Spleen (tissue), 11 donors: ENCODE measurements around the gene NRARP. TPM values are rescaled to one million over a fixed set of nuclear protein-coding genes. Genes with fewer than 3 reads are reported as not detected.

Experiments used
- DNase-seq: peaks from one replicate; pipeline ENCODE4 v3.0.0-alpha.2; 2020
- H3K27ac ChIP-seq, 8 donors: fragments of 200-600 bp; sonication (generic) in 7 of 8; 1 replicate in 4 of 8; 2 replicates in 4 of 8; pipeline versions ENCODE4 v1.5.0 to v1.8.0; 2016 to 2021; ENCODE audit warnings: inconsistent platforms in 4 of 8, mild to moderate bottlenecking in 4 of 8, moderate library complexity in 1 of 8
- H3K27me3 ChIP-seq, 7 donors: fragments of 200-600 bp; sonication (generic) in 6 of 7; replicated peaks in 1 of 7; 1 replicate in 4 of 7; 2 replicates in 3 of 7; pipeline versions ENCODE4 v1.5.0 to v1.8.0; 2016 to 2021; ENCODE audit warnings: inconsistent platforms in 3 of 7, mild to moderate bottlenecking in 1 of 7
- H3K36me3 ChIP-seq, 6 donors: fragments of 200-600 bp; sonication (generic) in 5 of 6; 1 replicate in 4 of 6; 2 replicates in 2 of 6; pipeline versions ENCODE4 v1.5.0 to v1.8.0; 2016 to 2021; ENCODE audit warnings: inconsistent platforms in 2 of 6
- H3K4me1 ChIP-seq, 6 donors: fragments of 200-600 bp; sonication (generic) in 5 of 6; 1 replicate in 3 of 6; 2 replicates in 3 of 6; pipeline versions ENCODE4 v1.5.0 to v1.8.0; 2016 to 2021; ENCODE audit warnings: inconsistent platforms in 3 of 6
- H3K4me3 ChIP-seq, 8 donors: fragments of 200-600 bp; sonication (generic) in 7 of 8; 1 replicate in 4 of 8; 2 replicates in 4 of 8; pipeline versions ENCODE4 v1.5.0 to v1.8.0; 2016 to 2021; ENCODE audit warnings: inconsistent platforms in 4 of 8, mild to moderate bottlenecking in 4 of 8, moderate library complexity in 2 of 8
- H3K9me3 ChIP-seq, 8 donors: fragments of 200-600 bp; sonication (generic) in 7 of 8; 1 replicate in 4 of 8; 2 replicates in 4 of 8; pipeline versions ENCODE4 v1.5.0 to v1.8.0; 2016 to 2021; ENCODE audit warnings: inconsistent platforms in 4 of 8
- CTCF ChIP-seq, 11 experiments: fragments of 200-600 bp in 7 of 11; fragments of 450-650 bp in 4 of 11; sonication (generic) in 4 of 11; IDR thresholded peaks in 8 of 11; conservative IDR thresholded peaks in 3 of 11; 1 replicate in 7 of 11; 2 replicates in 4 of 11; pipeline versions ENCODE4 v1.4.0 to v1.8.0; 2016 to 2021; ENCODE audit warnings: antibody characterized with exemption in 11 of 11, inconsistent platforms in 4 of 11, mild to moderate bottlenecking in 1 of 11
- POLR2A ChIP-seq, 3 donors: fragments of 450-650 bp; IDR thresholded peaks; one replicate each; pipeline ENCODE4 v1.5.1; 2017; ENCODE audit warnings: antibody characterized with exemption in 3 of 3, mild to moderate bottlenecking in 1 of 3
- POLR2AphosphoS5 ChIP-seq, 3 donors: sonication (generic); formaldehyde crosslinking; IDR thresholded peaks; one replicate each; pipeline ENCODE4 v1.5.1; 2017; ENCODE audit warnings: antibody characterized with exemption in 3 of 3
- WGBS, 5 donors: extraction: QIAGEN DNeasy Blood & Tissue Kit in 3 of 5; methylation state at CpG; one replicate each; pipeline versions ENCODE4 v1.1.5 to v1.1.7; 2013 to 2018; 5-methylcytosine and 5-hydroxymethylcytosine counted together
- intact Hi-C: fragments of 100-400 bp; cut with DNase I; formaldehyde crosslinking; loops from one replicate; pipeline ENCODE4 v1.15.0; 2023; ENCODE audit warnings: low total_unique reads
- polyA plus RNA-seq, 3 donors: library from polyadenylated mRNA; stranded (reverse); fragments of 200-250 nt; gene quantifications; one replicate each; pipeline ENCODE4 v1.2.1, GENCODE V29; 2013
- total RNA-seq, 7 donors: library from RNA; depleted of rRNA in 3 of 7; stranded (reverse); fragments of >200 nt in 3 of 7; fragmentation: NEBNext Ultra II Directional in 4 of 7; extraction: Animal tissue kit (Norgen Biotek cat#: 25700) in 4 of 7; gene quantifications; one replicate each; pipeline versions ENCODE4 v1.1.0 to v1.2.1, GENCODE V29; 2016 to 2021
- donor health status: healthy with polysubstance abuse.
- donor health status: DM: no; HTN: no; CAD: no; lungs with moderate emphysema.
- donor health status: DM: no; HTN: no; CAD: no.
- donor health status: Bipolar disorder and iron deficiency.
- donor health status: healthy.
- donor health status: DM: no; HTN: no; CAD: no.
- donor health status: DM: yes; HTN: yes; CAD: no.

Gene NRARP
- total and polyA plus RNA-seq, 10 donors = 0.37 to 24.4 (median 8.0) TPM

DNA sequence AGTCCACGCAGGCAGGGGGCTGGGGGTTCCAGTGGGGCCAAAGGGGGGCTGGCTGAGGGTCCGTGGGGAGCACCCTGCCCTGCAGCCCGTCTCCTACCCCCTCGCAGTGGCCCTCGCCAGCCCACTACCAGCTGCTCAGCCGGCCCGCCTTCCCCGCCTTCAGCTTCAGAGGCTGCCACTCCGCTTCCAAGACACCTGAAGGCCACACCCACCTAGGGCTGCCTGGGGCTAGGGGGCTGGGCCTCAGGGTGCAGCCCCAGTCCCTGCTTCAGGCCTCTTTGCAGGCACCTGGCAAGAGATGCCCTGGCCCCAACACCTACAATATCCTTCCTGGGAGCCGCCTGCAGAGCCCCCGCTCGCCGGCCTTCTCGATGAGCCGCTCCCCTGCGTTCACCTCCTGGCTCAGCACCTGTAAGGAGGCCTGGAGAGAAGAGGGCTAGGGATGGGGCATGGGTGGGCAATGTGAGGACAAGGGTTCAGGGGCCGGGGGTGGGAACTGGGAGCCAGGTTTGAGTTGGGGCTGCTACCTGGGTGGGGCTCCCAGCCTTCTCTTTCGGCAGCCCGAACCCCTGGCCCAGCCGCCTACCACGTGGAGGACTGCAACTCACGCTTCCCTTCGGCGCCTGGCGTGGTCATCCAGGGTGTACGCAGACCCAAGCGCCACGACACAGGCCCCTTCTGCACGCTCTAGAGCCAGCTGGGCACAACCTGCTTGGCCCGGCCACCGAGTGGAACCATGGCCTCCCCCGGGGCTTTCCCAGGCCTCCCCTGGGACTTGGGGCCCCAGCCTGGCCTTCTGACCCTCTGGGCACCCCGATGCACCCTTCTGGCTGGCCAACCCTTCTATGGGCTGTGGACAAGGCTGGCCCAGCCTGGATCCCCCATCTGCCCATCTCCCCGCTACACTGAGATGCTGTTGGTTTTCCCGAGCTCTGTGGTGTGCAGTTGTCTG is 49.2 kb downstream of the NRARP start:
- TF ChIP-seq CTCF (IDR thresholded peaks at IDR 0.05 in 8 of 11, conservative IDR thresholded peaks at IDR 0.05 in 3 of 11) (no peak), POLR2AphosphoS5 (IDR thresholded peaks at IDR 0.05) (no peak), POLR2A (IDR thresholded peaks at IDR 0.05) (no peak)
- Histone ChIP-seq H3K36me3 (peaks cover 0 to 17% (median 10%) of the 10 kb centered on the region in 6 donors), H3K27ac (no peak overlapping the region), H3K27me3 (no peaks in the 10 kb centered on the region), H3K4me3 (no peak overlapping the region), H3K4me1 (peaks cover 9 to 45% (median 31%) of the 10 kb centered on the region in 6 donors), H3K9me3 (no peaks in the 10 kb centered on the region)
- DNase-seq = no peak
- WGBS, 5 donors = 81 to 92% (median 89%) methylated on average over 27 to 35 of the region's 35 CpGs
- intact Hi-C loops = no loop called here

GRCh38 chr9:137251490-137252268 is 50.4 kb downstream of the NRARP start:
- peaks cover 0 to 7% (median 4%) of the 10 kb centered on the region in 6 donors for H3K36me3 ChIP-seq
- no peaks in the 10 kb centered on the region for H3K9me3 ChIP-seq
- DNase-seq = no peak
- 85 to 95% (median 87%) methylated on average over 17 to 22 of the region's 22 CpGs for WGBS, 5 donors
- peaks cover 9 to 35% (median 25%) of the 10 kb centered on the region in 6 donors for H3K4me1 ChIP-seq
- H3K27me3 ChIP-seq = no peaks in the 10 kb centered on the region
- intact Hi-C loops = no loop called here
- H3K27ac ChIP-seq = no peak overlapping the region
- no peak overlapping the region for H3K4me3 ChIP-seq
- no peak for TF ChIP-seq POLR2A (IDR thresholded peaks at IDR 0.05)
- TF ChIP-seq POLR2AphosphoS5 (IDR thresholded peaks at IDR 0.05) = no peak
- no peak for TF ChIP-seq CTCF (IDR thresholded peaks at IDR 0.05 in 8 of 11, conservative IDR thresholded peaks at IDR 0.05 in 3 of 11)

DNA sequence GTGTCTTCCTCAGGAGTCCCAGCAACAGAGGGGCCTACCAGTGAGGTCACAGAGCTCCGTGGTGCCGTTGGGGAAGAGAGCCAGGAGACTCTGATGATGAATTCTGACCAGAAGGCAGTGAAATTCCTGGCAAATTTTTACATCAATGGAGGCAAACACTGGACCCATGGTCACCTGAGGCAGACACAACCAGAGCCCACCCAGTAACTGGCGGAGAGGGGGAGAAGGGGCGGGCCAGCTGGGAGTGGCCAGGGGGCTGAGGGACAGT is 50.9 kb downstream of the NRARP start, which contains the start of gene STPG3:
TSS of gene STPG3 (plus strand) at position 93 of the 268 bp plus-strand sequence. CDS start at position 94, 1 bp downstream.
- peaks cover 4 to 30% (median 20%) of the 10 kb centered on the region in 6 donors for H3K4me1 ChIP-seq
- no peak within 1 kb of the TSS for H3K4me3 ChIP-seq
- no peaks in the 10 kb centered on the region for H3K27me3 ChIP-seq
- no peak for DNase-seq
- H3K9me3 ChIP-seq = no peaks in the 10 kb centered on the region
- intact Hi-C loops = no loop called here
- H3K27ac ChIP-seq = no peak within 1 kb of the TSS
- WGBS, 5 donors = 79 to 88% (median 86%) methylated on average over 4 of the region's 4 CpGs
- no peak for TF ChIP-seq POLR2AphosphoS5 (IDR thresholded peaks at IDR 0.05)
- TF ChIP-seq CTCF (IDR thresholded peaks at IDR 0.05 in 8 of 11, conservative IDR thresholded peaks at IDR 0.05 in 3 of 11) = no peak
- no peak for TF ChIP-seq POLR2A (IDR thresholded peaks at IDR 0.05)
- peaks cover 0 to 1% (median 0%) of the 10 kb centered on the region in 6 donors for H3K36me3 ChIP-seq
